Transverse colon (tissue), 4 donors: ENCODE data around the gene TTC22.

Experiments used
- CTCF ChIP-seq, 5 experiments: fragments of 200-600 bp in 3 of 5; fragments of 450-650 bp in 2 of 5; sonication (generic) in 3 of 5; IDR thresholded peaks; 1 replicate in 2 of 5; 2 replicates in 3 of 5; pipeline ENCODE4 v1.5.1; 2016 to 2017; ENCODE audit warnings: antibody characterized with exemption in 5 of 5, inconsistent platforms in 3 of 5, mild to moderate bottlenecking in 2 of 5, moderate library complexity in 1 of 5
- POLR2A ChIP-seq: fragments of 450-650 bp; IDR thresholded peaks from one replicate; pipeline ENCODE4 v1.6.1; 2016; ENCODE audit warnings: antibody characterized with exemption, mild to moderate bottlenecking, moderate library complexity
- POLR2AphosphoS5 ChIP-seq, 3 donors: sonication (generic); formaldehyde crosslinking; IDR thresholded peaks; one replicate each; pipeline ENCODE4 v1.6.1; 2016; ENCODE audit warnings: antibody characterized with exemption in 3 of 3

GRCh38 chr1:54788459-54788858 is 12.7 kb downstream of the TTC22 start:
- TF ChIP-seq CTCF (IDR thresholded peaks at IDR 0.05) (no peak), POLR2AphosphoS5 (IDR thresholded peaks at IDR 0.05) (no peak), POLR2A (no peak)
